HG02798 (cell line): ENCODE data around the gene VANGL1.

ENCODE experiments used
- ATAC-seq: cut with Tn5 transposase; IDR thresholded peaks from one replicate; pipeline ENCODE4 v1.9.1; 2021; ENCODE audit warnings: mild to moderate bottlenecking; ENCODE audit not compliant: unreplicated experiment, poor library complexity

VANGL1 gene

DNA sequence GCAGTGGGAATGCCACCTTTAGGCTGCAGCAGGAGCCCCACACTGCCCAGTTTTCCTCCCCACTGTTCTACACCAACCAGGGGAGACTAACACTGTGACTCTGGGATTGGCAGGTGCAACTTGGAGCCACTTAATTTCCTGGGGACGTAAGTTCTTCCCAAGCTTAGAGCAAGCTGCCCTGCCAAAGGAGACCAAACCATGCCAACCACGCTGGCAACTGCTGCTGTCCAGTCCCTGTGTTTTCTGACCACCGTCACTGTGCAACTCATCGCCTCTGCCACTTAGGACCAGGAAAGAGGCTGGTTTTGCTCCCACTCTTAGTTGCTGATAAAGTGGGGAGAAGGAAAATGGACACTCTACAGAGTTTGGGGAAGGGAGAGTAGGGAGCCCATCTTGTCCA, 50.5 kb downstream of the VANGL1 start:
- no peak for ATAC-seq

DNA sequence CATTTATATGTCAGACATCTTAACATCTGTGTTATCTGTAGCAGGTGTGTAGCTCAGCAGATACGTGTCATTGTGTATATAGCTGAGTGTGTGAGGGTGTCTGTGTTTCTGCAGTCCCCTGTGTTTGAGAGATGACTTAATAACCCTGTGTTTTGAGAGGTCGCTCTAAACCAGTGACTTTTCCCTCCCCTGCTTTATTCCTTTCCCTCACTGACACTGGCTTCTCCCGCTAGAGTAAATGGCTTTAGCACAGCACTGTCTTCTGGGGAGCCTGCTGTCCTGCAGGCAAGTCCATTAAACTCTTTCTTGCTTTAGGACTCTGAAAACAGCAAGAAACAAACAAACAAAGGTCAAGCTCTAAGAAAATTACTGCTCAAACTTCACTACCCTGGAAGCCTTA, 53.0 kb downstream of the VANGL1 start:
- ATAC-seq, result no peak

DNA sequence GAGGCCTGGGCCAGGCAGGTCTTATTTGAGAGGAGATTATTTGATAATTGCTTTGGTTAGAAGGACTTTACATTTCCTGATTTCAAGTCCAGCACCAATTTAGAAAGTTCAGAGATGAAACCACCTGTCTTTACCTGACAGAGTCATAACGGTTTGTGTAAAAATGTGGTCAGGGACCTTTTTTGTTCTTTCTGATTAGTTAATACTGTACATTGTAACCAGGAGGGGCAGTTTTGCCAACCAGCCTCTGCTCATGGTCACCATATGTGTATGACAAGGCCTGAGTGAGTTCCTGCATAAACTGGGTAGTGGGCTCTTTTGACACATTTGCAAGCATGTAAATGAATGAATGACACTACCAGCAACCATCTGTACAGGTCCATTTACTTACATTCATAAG, 55.8 kb downstream of the VANGL1 start:
- no peak for ATAC-seq

DNA sequence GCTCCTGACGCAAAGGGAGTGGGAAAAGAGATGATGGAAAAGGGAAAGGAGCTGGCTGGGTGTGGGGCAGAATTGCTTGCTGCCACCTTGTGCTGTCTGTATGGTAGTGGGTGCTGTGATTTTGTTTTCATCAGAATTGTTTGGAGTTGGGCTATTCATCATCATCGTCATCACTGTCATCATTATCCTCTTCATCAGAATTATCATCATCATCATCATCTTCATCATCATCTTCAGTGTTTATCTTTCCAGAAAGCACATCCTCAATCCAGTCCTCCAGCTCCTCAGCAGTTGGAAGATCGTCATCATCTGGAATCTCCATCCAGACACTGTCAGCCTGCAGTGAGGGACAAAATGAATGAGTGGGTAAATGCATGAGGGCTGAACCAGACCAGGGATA, 59.3 kb downstream of the VANGL1 start:
- no peak for ATAC-seq

DNA sequence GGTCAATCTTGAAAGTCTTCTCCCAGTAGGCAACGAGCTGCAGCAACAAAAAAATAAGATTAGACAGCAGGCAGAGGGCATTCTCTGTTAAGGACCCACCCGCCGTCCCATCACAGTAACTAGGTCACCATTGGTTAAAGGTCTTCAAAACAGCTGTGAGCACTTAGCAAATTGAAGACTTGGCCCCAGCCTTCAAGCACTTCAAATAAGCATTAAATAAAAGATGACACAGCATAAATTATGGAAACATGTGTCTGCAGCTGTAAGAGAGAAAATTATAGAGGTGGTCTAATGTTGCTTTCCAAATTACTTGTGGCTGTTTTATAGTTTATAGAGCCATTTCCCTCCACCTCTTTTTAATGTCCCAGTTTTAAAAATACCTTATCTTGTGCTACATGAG, 61.2 kb downstream of the VANGL1 start:
- ATAC-seq, result no peak

DNA sequence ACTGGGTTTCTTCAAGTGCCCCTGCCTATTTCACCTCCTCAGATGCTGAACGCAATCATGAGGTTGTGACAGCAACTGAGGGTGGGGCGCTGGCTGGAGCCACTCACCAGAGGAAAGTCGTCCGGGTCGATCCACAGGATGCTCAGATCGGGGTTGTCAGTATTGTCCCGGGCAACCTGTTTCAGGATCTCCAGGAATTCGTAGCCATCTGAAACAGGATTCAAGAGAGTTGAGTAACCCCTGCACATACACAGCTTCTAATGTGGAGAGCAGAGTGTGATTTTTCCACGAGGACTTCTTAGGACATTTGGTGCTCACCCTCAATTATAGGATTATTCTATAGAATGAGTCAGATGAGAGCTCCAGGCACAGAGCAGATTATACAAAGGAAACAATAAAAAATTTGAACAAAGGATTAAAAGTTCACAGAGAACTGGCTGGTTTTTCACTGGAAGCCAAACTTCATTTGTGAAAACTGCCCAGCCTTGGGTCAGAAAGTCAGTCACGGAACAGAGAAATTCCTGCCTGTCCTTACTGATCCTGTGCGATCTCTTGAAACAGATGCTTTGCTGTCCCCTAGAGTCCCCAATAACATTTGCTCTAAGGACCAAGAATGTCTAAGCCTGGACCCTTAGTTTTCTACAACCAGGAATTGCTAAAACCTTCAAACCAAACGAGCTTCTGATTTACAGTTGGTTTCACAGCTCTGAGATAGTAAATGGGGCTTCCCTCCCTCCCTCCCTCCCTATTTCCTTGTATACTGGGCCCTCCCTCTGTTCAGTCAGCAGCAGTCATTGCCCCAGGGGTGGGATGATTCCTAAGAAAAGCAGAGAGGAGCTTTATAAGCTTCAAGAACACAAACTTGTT, 63.5 kb downstream of the VANGL1 start:
- ATAC-seq, result no peak

DNA sequence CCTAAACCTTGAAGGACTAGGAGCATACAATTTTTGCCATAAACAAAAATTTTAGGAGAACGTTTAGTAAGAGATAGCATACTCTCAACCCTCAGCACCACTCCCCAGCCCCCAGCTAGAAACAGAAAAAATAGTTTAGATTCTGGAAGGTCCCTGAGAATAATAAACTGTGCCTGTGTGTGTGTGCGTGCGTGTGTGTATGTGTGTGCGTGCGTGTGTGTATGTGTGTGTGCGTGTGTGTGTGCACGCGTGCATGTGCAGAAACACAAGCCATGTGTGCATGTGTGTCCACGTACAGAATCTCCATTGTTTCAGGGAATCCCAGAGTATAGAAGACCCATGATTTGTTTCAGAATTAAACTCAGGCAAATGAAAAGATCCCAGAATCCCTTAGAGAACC, 64.2 kb downstream of the VANGL1 start:
- ATAC-seq, result no peak

DNA sequence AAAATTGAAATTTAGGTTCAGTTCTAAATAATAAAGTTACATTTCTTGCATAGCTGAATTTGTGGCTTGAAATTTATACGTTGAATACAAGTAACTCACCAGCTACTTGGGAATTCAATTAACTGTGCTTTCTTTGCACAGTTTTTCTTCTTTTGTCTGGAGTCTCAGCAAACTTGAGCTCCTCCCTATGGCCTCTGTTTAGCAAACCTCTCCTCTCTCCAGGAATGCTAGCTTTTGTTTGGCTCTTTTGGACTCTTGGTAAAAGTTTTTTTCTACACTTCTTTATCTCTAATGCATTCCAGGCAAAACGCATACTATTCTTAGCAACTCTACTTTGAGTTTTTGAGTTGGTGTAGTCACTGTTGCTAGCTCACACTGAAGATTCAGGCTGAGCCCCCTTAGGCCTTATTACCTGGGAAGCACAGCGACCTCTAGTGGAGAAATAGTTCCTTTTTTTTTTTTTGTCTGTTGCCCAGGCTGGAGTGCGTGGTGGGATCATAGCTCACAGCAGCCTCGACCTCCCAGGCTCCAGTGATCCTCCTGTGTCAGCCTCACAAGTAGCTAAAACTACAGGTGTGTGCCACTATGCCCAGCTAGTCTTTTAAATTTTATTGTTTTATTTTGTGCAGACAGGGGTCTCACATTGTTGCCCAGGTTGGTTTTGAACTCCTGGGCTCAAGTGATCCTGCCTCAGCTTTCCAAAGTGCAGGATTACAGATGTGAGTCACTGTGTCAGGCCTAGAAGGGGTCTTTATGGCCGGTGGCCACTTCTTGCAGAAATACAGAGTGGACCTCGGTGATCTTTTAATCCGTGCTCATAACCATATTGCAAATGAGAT, 65.0 kb downstream of the VANGL1 start:
- peak; percentile 71 for ATAC-seq

DNA sequence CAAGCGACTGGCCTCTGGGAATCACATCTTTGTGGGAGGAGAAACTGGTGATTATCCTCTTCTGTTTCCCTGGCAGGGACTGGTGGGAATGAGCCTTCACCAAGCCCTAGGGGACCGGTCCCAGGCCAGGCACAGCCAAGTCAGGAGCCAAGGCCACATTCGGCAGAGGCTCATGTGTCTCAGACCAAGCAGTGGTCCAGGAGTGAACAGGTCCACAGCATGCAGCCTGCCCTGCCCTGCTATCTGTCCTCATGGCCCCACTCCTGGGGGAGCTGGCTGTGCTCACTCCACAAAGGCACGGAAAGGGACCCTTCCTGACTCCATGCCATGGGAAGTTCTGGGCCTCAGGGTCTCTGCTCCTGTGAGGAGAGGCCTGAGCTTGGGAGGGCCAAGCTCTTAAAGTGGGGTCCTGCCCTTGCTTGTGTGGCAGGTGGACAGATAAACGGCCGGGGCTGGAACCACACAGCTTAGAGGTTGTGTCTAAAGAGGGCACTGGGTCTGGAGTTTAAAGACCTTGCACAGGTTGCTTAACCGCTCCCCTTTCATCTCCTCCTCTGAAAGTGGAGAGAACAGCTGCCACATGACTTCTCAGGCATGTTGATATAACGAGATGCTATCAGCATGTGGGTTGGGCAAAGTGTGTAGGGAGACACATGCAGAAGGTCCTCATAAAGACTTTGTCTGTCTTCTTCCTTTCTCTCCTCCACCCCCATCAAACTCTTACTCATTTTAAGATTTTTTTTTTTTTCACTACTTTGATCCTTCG, 69.3 kb downstream of the VANGL1 start:
- no peak for ATAC-seq

DNA sequence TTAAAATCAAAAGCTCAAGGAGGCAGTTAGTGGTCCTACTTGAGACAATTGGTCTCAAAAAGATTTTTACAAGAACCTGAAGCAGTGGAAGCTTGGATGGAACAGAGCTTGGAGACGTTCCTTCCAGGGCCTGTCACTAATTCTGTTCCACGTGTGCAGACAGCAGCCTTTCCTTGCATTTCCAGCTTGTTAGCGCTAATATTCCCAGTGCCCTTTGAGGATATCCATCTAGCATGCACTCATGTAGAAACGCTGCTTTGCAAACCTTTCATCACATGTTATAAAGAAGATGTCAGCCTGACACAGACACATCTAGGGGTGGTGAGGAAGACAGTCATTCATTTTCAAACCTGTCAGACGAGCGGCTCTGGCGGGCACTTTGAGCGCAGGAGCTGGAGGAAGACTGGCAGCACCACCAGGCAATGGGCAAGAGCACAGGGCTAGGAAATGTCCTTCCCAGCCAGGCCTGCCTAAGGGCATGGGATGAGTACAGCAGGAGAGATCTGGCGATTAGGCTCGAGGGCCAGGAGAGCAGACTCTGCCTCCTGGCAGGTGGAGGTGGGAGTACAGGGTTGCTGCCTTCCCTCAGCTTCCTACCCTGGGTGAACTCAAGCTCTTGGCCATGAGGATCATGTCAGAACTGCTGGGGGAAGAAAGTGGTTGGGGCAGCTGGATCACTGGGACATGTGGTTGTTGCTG, 71.3 kb downstream of the VANGL1 start:
- ATAC-seq, result no peak

DNA sequence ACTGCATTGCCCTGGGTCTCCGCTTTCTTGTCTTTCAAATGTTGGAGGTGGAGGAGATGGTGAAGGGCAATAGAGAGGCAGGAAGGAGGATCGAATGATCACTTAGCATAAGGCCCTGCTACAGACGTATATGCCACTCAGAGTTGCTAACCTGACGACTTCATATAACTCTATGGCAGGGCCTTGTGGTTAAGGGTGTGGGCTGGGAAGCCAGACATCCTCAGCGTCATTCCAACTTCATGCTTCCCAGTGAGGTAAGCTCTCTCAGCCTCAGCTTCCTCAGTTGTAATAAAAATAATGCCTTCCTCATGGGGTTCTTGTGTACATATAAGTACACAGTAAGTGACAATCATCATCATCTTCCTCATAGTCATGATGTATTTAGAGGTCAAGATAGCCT, 72.1 kb downstream of the VANGL1 start:
- no peak for ATAC-seq

DNA sequence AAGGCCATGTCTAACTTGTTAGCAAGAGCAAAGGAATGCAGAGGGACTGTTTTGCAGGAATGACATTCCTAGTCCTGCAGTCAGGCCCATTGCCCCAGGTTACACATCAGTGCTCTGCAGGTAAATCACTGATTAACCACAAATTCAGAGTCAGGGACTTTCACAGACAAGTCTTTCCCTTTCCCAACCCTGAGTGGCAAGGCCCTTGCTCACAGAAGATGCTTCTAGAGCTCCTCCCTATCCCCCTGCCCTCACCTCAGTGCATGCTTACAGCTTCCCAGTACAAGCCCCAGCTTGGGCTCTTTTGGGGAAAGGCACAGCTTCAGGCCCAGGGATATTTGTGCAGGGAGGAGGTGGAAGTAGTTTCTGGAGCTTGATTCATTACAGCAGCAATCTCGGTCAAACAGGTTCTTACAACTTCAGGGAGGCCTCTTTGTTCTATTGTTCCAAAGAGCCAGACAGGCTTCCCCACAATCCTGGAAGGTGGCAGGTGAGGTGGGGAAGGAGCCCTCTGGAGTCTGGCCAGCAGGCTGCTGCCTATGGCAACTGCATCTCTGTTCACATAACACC, 72.9 kb downstream of the VANGL1 start:
- no peak for ATAC-seq

DNA sequence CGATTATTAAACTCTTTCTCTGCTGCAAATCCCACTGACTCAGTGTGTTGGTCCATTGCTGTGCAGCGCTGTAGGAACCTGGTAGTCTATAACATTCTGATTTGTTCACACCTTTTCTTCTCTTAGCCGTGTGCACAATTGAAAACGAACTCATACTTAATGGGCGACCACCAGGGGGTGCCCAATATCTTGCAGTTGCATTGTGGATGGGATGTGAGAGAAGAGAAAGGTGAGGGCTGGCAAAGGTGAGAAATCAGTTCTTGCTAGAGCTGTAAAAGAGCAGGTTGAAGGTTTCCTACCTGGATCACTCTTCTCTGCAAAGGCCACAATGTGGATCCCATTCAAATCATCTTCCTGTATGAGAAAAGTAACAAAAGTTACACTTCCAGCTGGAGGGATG, 75.8 kb downstream of the VANGL1 start:
- no peak for ATAC-seq

DNA sequence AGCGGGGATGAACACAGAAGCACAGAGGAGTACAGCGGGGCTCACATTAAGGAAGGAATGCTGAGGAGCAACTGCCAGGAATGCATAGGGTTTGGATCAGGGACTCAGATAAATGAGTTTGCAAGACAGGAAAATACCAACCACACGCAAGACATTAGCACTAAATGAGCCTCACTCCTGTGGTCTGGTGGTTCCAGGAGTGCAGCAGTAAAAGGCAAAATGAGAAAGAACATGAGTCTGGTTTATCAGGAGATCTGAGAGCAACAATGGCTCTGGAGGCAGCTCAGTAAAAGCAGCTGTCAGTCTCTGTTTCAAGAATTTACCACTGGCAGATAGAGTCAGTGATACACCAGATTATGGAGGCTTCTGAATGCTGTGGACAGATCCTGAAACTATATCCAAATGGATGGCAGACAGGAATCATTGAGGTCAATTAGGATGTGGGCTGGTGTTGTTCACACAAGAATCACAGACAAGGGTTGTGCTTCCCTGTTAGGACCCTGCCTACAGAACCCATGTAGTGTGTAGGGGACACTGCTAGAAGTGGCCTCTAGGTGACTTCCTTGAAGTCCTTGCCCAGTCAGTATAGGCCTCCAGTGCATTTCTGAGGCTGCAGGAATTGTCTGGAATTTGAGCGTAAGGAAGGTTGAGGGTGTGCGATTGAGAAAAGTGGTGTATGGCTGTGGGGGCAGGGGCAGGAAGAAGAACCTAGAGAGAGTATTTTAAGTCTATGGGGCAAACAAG, 76.4 kb downstream of the VANGL1 start:
- ATAC-seq, result no peak

DNA sequence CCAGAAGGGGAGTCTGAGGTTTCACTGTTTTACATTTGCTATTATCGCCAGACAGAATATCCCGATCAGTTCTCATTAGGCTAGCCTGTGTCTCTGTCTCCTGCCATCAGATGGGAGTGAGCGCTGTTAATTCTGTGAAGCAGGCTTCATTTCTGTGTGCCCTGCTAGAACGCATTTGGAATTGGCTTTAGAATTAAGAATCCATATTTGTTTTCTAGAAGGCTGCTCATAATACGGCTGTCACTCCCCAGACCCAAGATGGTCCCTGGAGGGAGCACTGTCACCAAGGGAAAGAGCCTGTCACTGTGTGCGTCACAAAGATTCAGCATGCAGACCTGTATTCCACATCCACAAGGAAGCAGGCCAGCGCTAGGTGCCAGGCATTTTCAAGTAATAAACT, 77.5 kb downstream of the VANGL1 start:
- ATAC-seq, result no peak

DNA sequence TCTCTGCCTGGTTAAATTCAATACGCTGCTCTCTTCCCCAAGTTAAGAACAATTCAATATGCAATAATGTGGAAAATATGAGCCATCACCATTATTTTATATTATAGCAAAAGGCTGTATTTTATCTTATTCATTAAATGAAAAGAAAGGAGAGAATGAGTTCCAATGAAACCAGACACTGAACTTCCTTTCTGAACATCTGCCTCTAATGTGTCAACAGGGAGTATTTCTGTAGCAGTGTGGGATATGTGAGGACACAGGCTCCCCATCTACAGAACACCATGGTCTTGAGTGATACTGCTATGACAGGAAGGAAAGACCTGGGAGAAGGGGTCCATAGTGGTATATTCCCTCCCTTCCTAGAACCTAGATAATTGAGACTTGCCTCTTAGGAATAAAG, 80.5 kb downstream of the VANGL1 start:
- no peak for ATAC-seq

DNA sequence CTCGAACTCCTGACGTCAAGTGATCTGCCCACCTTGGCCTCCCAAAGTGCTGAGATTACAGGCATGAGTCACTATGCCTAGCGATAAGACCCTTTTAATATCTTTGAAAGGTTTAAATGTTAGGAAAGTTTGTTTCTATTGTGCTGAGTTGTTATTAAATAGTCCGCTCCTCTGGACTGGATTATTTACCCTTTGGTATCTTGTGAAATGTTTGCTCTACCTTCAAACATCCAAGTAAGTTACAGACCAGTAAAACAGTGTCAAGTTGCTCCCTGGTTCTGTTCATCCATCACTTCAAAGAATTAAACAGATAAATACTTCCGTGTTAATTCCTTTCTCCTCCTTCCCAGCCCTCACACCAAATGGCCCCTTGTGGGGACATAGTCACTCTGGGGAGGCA, 82.0 kb downstream of the VANGL1 start:
- ATAC-seq, result no peak

DNA sequence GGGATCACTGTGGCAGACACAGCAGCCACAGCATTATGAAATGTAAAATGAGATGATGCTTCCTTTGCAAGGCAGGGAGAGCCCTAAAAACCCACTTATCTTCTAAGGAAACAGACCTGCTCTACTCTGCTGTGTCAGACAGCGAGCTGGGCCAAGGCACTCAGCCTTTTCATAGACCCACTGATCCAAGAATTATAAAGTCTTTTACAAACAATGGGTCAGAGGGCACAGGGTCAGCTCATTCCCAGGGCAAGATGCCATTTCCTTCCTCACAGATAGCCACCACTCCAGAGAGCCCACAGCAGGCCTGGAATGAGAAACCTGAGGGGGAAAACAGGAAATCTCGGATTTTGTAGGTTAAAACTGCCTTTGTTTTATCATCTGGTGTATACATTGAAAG, 83.8 kb downstream of the VANGL1 start:
- ATAC-seq, result no peak

DNA sequence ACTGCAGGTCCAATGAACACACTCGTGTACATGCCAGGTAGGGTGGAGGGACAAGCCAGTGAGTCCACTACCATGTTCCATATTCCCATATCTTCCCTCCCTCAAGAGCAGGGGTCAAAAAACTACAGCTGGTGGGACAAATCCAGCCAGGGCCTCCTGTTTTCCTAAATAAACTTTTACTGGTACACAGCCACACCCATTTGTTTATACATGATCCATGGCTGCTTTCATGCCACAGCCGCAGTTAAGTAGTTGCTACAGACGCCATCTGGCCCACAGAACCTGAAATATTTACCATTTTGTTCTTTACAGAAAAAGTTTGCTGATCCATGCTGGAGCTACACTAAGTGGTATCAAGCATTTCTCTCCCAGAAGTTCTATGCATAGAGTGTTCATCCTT, 84.4 kb downstream of the VANGL1 start:
- ATAC-seq, result no peak
